Neuronal stem cell (in vitro differentiated cells): Measurements from ENCODE around the gene REEP5. TPM values are rescaled to one million over a fixed set of nuclear protein-coding genes. Genes with fewer than 3 reads are reported as not detected.

Experiments
- DNase-seq: peaks from one replicate; pipeline ENCODE4 v3.0.0-alpha.2; 2013; ENCODE audit warnings: low spot score
- H2AFZ ChIP-seq: one replicate; pipeline ENCODE4 v1.6.1; 2013; ENCODE audit warnings: mild to moderate bottlenecking, low read length, inconsistent platforms
- H2AK5ac ChIP-seq: 2 replicates; pipeline ENCODE4 v1.6.1; 2013; ENCODE audit warnings: low read depth, mild to moderate bottlenecking, inconsistent platforms, low read length, moderate library complexity, mixed read lengths
- H2BK120ac ChIP-seq: 2 replicates; pipeline ENCODE4 v1.6.1; 2013; ENCODE audit warnings: low read depth, mild to moderate bottlenecking, inconsistent platforms, low read length, moderate library complexity, mixed read lengths
- H2BK12ac ChIP-seq: one replicate; pipeline ENCODE4 v1.6.1; 2013; ENCODE audit warnings: low read length, inconsistent platforms
- H2BK15ac ChIP-seq: 2 replicates; pipeline ENCODE4 v1.6.1; 2013; ENCODE audit warnings: mild to moderate bottlenecking, low read length, inconsistent platforms, mixed read lengths
- H2BK5ac ChIP-seq: one replicate; pipeline ENCODE4 v1.6.1; 2013; ENCODE audit warnings: inconsistent platforms, mild to moderate bottlenecking, low read length, moderate library complexity
- H3K14ac ChIP-seq: one replicate; pipeline ENCODE4 v1.6.1; 2013; ENCODE audit warnings: low read length, inconsistent platforms
- H3K18ac ChIP-seq: 2 replicates; pipeline ENCODE4 v1.6.1; 2013; ENCODE audit warnings: low read length, inconsistent platforms
- H3K23ac ChIP-seq: 2 replicates; pipeline ENCODE4 v1.6.1; 2013; ENCODE audit warnings: low read depth, mild to moderate bottlenecking, mixed read lengths, low read length, inconsistent platforms; ENCODE audit not compliant: poor library complexity
- H3K27ac ChIP-seq: replicated peaks from 3 replicates; pipeline ENCODE4 v1.5.1; 2013; ENCODE audit warnings: low read length, inconsistent platforms
- H3K27me3 ChIP-seq, 3 experiments: 2 replicates each; pipeline ENCODE4 v1.6.1; 2013; ENCODE audit warnings: low read length in 3 of 3, mild to moderate bottlenecking in 2 of 3, inconsistent platforms in 1 of 3, low read depth in 1 of 3, mixed read lengths in 1 of 3, moderate library complexity in 1 of 3; ENCODE audit not compliant: control insufficient read depth in 3 of 3, insufficient read depth in 3 of 3
- H3K36me3 ChIP-seq, 2 donors: replicated peaks in 1 of 2; 2 replicates each; pipeline ENCODE4 v1.6.1; 2013; ENCODE audit warnings: low read length in 2 of 2; ENCODE audit not compliant: control insufficient read depth in 2 of 2, insufficient read depth in 2 of 2
- H3K4ac ChIP-seq: 2 replicates; pipeline ENCODE4 v1.6.1; 2013; ENCODE audit warnings: inconsistent platforms, mild to moderate bottlenecking, low read length, moderate library complexity
- H3K4me1 ChIP-seq, 2 donors: 1 replicate in 1 of 2; 2 replicates in 1 of 2; pipeline ENCODE4 v1.6.1; 2013; ENCODE audit warnings: low read length in 2 of 2, low read depth in 1 of 2; ENCODE audit not compliant: control insufficient read depth in 2 of 2, insufficient read depth in 1 of 2
- H3K4me2 ChIP-seq: one replicate; pipeline ENCODE4 v1.6.1; 2013; ENCODE audit warnings: mild to moderate bottlenecking, low read length, inconsistent platforms; ENCODE audit not compliant: insufficient read depth, poor library complexity, severe bottlenecking
- H3K4me3 ChIP-seq, 2 donors: 2 replicates each; pipeline ENCODE4 v1.5.1; 2013; ENCODE audit warnings: low read length in 2 of 2, mild to moderate bottlenecking in 2 of 2, inconsistent platforms in 1 of 2, moderate library complexity in 1 of 2
- H3K79me1 ChIP-seq: one replicate; pipeline ENCODE4 v1.6.1; 2013; ENCODE audit warnings: low read depth, mild to moderate bottlenecking, inconsistent platforms, low read length, moderate library complexity
- H3K9ac ChIP-seq: one replicate; pipeline ENCODE4 v1.6.1; 2013; ENCODE audit warnings: mild to moderate bottlenecking, low read depth, low read length, inconsistent platforms; ENCODE audit not compliant: poor library complexity
- H3K9me3 ChIP-seq, 2 donors: replicated peaks in 1 of 2; 2 replicates each; pipeline versions ENCODE3 to v1.6.1; 2013; ENCODE audit warnings: low read length in 2 of 2, mild to moderate bottlenecking in 2 of 2, inconsistent platforms in 1 of 2, low read depth in 1 of 2, mixed read lengths in 1 of 2, moderate library complexity in 1 of 2; ENCODE audit not compliant: control insufficient read depth in 2 of 2, insufficient read depth in 1 of 2
- H4K8ac ChIP-seq: one replicate; pipeline ENCODE4 v1.6.1; 2013; ENCODE audit warnings: low read depth, mild to moderate bottlenecking, inconsistent platforms, low read length, moderate library complexity
- H4K91ac ChIP-seq: one replicate; pipeline ENCODE4 v1.6.1; 2013; ENCODE audit warnings: low read length, low read depth, mild to moderate bottlenecking, inconsistent platforms; ENCODE audit not compliant: poor library complexity
- WGBS, 2 donors: extraction: QIAGEN DNeasy Blood & Tissue Kit; methylation state at CpG; one replicate each; pipeline ENCODE4 v1.1.7; 2013; ENCODE audit warnings: missing lambda C conversion rate in 2 of 2, mixed read lengths in 1 of 2; ENCODE audit not compliant: insufficient read length in 2 of 2, insufficient replicate concordance in 1 of 2; ENCODE audit errors: extremely low coverage in 2 of 2; 5-methylcytosine and 5-hydroxymethylcytosine counted together
- polyA plus RNA-seq, 2 experiments: library from polyadenylated mRNA; stranded (reverse); fragments of 200-250 nt; gene quantifications; one replicate each; pipeline ENCODE4 v1.2.3, GENCODE V29; 2013

Gene REEP5
- polyA plus RNA-seq (2013, experiment 1 of 2), result 15.5 TPM
- 15.9 TPM for polyA plus RNA-seq (2013, experiment 2 of 2)

DNA sequence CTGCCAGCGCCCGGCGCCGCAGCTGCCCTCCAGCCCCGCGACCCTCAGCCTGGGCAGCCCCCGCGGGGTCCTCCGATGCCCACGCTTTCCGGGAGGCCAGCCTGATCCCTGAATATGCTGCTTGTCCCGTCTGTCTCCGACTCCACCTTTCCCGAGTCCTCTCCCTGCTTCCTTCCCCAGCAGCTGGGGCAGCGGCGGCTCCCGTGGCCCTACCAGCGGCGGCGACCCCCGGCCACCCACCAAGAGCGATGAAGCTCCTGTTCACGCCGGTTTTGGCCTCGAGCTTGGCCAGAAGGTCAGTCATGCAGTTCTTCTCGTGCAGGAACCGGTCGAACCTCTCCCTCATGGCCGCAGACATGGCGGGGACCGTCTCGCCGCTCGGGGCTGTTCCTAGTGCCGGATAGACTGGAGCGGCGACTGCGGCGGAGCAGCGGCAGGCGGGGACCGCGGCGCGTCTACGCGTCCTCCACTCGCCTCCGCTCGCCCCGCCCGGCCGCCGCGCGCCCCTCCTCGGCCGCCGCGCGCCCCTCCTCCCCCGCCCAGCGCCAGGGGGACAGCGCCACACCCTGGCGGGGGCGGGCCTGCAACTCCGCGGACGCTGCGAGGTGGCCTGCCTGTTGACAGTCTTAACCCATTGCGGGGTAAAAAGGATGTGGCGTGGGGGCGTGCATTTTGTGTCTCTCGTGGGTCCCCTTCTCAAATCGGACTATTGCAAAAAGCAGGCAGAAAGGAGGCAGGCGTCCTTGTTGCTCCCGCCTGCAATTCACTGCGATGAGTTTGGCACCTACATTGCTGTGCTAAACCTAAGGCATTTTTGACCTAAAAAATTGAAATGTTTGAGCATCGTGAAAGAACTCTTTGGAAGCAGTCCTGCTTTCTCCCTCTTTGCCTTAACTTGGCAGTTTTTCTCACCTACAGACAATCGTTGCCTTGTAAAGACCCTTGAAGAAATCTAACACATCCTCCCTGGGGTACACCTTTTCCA is at the start of gene REEP5:
TSS of gene REEP5 (minus strand) at position 395 of the 985 bp plus-strand sequence. CDS start at position 358, 37 bp downstream.
- H3K4ac ChIP-seq, result no peak within 1 kb of the TSS
- DNase-seq, result peak; percentile 80
- H4K91ac ChIP-seq, result no peak within 1 kb of the TSS
- peak within 1 kb of the TSS; percentile 91 to 98 for H3K4me3 ChIP-seq
- H3K4me1 ChIP-seq, result peaks cover 3 to 9% of the 10 kb centered on the region in 2 donors
- H3K36me3 ChIP-seq, result peaks cover 2 to 32% of the 10 kb centered on the region in 2 donors
- peak within 1 kb of the TSS; percentile 82 for H3K27ac ChIP-seq
- WGBS, 2 donors, result no CpG with 5 or more reads among the region's 80 CpGs
- peak within 1 kb of the TSS; percentile 98 for H3K9ac ChIP-seq
- H2BK120ac ChIP-seq, result peak within 1 kb of the TSS; percentile 49
- H2BK12ac ChIP-seq, result peak within 1 kb of the TSS; percentile 66
- H3K79me1 ChIP-seq, result peaks cover 4% of the 10 kb centered on the region
- H3K18ac ChIP-seq, result peak within 1 kb of the TSS; percentile 98
- H4K8ac ChIP-seq, result peak within 1 kb of the TSS; percentile 74
- peak within 1 kb of the TSS; percentile 71 for H2BK15ac ChIP-seq
- peak within 1 kb of the TSS; percentile 96 for H2BK5ac ChIP-seq
- peak within 1 kb of the TSS; percentile 22 for H2AK5ac ChIP-seq
- no peaks in the 10 kb centered on the region for H3K9me3 ChIP-seq
- peak within 1 kb of the TSS; percentile 100 for H2AFZ ChIP-seq
- H3K4me2 ChIP-seq, result peak within 1 kb of the TSS; percentile 87
- H3K27me3 ChIP-seq, result peaks cover 0 to 14% (median 11%) of the 10 kb centered on the region in 3 experiments
- H3K23ac ChIP-seq, result peak within 1 kb of the TSS; percentile 97
- peak within 1 kb of the TSS; percentile 47 for H3K14ac ChIP-seq

- Histone ChIP-seq H4K8ac (no peak overlapping the region), H3K23ac (no peak overlapping the region), H3K9me3 (no peaks in the 10 kb centered on the region), H3K4me3 (no peak overlapping the region), H3K4me2 (no peak overlapping the region), H3K4me1 (peaks cover 14 to 16% of the 10 kb centered on the region in 2 donors), H3K14ac (no peak overlapping the region), H3K4ac (no peak overlapping the region), H3K9ac (no peak overlapping the region), H2BK120ac (no peak overlapping the region), H3K27me3 (no peaks in the 10 kb centered on the region), H2BK5ac (no peak overlapping the region), H2BK12ac (no peak overlapping the region), H3K36me3 (no peaks in the 10 kb centered on the region), H2AK5ac (no peak overlapping the region), H3K79me1 (no peaks in the 10 kb centered on the region), H2AFZ (peak overlapping the region; percentile 41), H4K91ac (no peak overlapping the region), H2BK15ac (no peak overlapping the region), H3K27ac (no peak overlapping the region), H3K18ac (no peak overlapping the region)
- DNase-seq, result no peak
- no CpG with 5 or more reads among the region's 4 CpGs for WGBS, 2 donors
Observed at GRCh38 chr5:112971276-112971675, 49.2 kb upstream of the REEP5 start.

DNA sequence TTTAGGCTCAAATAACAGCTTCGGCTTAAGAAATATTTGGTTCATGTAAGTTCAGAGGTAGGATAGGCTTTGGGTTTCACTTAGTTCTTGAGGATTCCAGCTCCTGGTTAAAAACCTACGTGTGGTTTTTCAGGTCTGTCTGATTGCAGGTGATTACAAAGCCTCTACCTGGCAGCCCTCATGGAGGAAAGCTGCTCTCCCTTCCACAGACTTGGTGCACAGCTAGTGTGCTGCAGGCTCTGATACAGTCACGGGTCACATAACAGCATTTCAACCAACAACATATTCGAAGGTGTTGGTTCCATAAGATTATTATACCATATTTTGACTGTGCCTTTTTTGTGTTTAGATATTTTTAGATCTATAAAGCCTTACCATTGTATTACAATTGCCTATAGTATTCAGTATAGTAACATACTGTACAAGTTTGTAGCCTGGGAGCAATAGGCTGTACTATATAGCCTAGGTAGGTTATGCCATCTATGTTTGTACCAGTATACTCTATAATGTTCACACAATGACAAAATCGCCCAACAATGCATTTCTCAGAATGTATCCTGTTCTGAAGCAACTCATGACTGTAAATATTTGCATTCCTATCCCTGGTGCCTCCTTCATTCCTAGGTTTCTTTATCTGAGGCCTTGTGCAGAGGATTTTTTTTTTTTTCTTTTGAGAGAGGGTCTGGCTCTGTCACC is 46.5 kb upstream of the REEP5 start:
- DNase-seq, result no peak
- H3K4me3 ChIP-seq, result no peak overlapping the region
- peaks cover 7 to 9% of the 10 kb centered on the region in 2 donors for H3K4me1 ChIP-seq
- no peak overlapping the region for H3K14ac ChIP-seq
- no CpG with 5 or more reads among the region's 5 CpGs for WGBS, 2 donors
- H3K79me1 ChIP-seq, result no peaks in the 10 kb centered on the region
- no peak overlapping the region for H3K9ac ChIP-seq
- H3K23ac ChIP-seq, result no peak overlapping the region
- H3K4me2 ChIP-seq, result no peak overlapping the region
- H3K27ac ChIP-seq, result no peak overlapping the region
- H3K27me3 ChIP-seq, result no peaks in the 10 kb centered on the region
- no peak overlapping the region for H2AK5ac ChIP-seq
- H3K36me3 ChIP-seq, result no peaks in the 10 kb centered on the region
- H2BK5ac ChIP-seq, result no peak overlapping the region
- H4K91ac ChIP-seq, result no peak overlapping the region
- H3K9me3 ChIP-seq, result no peaks in the 10 kb centered on the region
- H3K18ac ChIP-seq, result no peak overlapping the region
- no peak overlapping the region for H2BK120ac ChIP-seq
- H4K8ac ChIP-seq, result no peak overlapping the region
- peak overlapping the region; percentile 50 for H2AFZ ChIP-seq
- no peak overlapping the region for H2BK12ac ChIP-seq
- no peak overlapping the region for H3K4ac ChIP-seq
- H2BK15ac ChIP-seq, result no peak overlapping the region
